GM21367 (cell line): ENCODE measurements around the gene SF3B3.
"Not testable (repeated sequence)": the region's sequence is repeated elsewhere in the genome, so short reads cannot be mapped to it uniquely, and the experiment has no call there.

ENCODE experiments used
- ATAC-seq: cut with Tn5 transposase; IDR thresholded peaks from one replicate; pipeline ENCODE4 v1.9.1; 2021; ENCODE audit not compliant: unreplicated experiment

The SF3B3 gene

DNA sequence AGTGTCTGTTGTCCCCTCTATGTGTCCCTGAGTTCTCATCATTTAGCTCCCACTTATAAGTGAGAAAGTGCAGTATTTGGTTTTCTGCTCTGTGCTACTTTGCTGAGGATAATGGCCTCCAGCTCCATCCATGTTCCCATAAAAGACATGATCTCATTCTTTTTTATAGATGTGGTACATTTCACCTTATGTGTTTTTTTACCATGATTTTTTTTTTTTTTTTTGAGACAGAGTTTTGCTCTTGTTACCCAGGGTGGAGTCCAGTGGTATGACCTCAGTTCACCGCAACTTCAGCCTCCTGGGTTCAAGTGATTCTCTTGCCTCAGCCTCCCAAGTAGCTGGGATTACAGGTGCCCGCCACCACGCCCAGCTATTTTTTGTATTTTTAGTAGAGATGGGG is 65.8 kb downstream of the SF3B3 start:
- not testable (repeated sequence) for ATAC-seq

DNA sequence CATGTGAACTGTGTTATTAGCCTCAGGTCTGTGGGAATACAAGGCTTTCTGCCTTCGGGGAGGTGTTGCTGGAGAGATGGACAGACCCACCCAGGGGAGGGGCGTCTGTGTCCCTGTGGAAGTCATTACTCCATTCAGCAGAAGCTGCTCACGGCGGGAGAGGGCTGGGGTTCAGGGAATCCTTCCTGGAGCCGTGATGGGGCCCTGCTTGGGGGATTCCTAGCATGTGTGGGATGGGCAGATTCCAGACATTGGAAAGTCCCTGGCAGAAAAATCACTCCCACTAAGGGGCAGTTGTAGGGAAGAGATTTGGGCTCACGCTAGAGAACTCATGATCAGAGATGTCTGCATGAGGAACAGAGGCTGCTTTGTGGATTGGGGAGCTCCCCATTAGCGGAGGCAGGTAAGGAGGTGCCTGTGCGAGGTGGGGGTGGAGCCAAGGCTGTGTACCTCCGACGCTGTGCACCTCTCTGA is 66.4 kb downstream of the SF3B3 start:
- ATAC-seq = no peak

DNA sequence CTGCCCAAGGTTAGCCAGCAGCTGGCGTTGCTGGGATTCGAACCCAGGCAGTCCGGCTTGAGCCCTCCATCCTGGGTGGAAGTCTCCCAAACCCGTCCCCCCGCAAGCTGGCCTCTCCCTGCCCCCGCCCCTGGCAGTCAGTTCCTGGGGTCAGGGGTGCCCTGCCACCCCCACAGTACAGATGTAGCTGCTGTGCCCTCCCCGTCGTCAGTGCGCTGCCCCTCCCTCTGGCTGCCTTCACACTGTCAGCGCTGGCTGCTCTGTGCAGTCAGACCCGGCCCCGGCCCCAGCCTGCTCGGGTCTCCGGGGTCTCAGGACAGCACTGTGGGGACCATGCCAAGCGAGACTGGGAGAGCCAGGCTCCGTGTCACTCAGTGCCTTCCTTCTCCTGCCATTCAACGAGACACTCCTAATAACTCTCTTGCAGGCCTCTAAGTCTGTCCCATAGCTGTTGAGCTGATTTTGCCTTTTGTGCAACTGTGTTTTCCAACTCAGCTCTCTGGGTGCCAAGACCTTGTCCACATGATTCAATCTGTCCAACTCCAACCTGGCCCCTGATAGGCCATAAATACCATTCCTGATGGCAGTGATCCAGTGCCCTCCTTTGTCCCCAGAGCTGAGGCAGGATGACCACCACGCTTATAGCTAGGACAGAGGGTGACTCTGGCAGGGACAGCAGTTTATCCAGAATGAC is 67.3 kb downstream of the SF3B3 start:
- no peak for ATAC-seq

DNA sequence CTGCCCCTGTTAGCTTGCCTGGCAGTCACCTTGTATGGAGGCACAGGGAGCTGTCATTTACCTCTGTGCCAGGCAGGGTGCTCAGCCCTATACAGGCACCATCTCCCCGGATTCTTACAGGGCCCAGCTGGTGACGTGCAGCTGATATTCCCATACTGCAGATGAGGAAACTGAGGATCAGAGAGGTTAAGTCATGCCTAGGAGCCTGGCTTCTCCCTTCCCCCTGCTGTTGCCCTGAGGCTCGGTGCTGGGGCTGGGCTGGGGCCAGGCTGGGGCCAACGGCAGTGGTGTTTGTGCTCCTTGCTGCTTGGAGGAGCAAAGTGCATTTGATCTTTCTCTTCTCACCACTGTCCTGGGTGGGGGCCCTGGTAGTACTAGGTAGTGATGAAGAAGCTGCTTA is 68.0 kb downstream of the SF3B3 start:
- no peak for ATAC-seq

DNA sequence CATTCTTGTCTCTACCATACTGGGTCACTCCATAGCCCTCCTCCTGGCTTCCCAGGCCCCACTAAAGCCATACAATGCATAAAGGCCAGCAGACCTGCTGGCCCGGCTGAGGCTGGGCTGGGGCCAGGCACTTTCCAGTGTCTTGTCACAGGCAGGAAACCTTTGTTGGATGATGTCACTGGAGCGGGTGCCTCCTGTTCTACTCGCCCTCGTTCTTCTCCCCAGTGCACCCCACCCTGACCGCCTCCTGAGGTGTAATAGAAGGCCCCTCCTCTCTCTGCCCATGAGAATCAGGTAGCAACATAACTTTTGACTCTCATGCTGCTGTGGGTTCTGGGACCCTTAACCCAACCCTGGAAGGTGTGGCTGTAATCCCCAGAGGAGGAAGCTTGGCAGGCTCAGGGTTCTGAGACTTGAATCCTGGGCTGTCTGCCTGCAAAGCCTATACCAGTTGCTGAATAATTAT is 68.5 kb downstream of the SF3B3 start:
- ATAC-seq = no peak

DNA sequence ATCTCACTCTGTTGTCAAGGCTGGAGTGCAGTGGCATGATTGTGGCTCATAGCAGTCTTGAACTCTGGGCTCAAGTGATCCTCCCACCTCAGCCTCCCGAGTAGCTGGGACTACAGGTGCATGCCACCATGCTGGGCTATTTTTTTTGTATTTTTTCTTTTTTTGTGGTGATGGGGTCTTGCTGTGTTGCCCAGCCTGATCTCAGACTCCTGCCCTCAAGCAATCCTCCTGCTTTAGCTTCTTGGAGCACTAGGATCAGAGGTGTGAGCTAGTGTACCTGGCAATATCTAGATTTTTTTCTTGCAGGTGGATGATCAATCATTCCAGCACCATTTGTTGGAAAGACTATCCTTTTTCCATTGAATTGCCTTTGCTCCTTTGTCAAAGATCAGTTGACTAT is 69.9 kb downstream of the SF3B3 start:
- no peak for ATAC-seq

DNA sequence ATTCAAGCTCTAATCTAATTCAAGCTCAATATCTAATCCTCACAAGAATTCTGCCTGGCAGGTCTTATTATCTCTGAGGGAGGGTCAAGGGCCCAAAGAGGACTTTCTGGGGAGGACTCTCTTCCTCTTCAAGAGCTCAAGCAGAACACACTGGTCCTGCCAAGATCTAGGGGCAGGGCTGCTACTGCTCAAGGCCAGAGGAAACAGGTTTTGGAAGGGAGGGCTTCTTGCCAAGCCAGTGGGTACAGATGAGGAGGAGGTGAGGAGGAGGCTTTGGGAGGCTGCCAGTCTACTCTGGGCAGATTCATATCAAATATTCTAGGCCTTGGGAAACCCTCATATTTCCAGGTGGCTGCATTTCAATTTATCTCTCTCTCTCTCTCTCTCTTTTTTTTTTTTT is 71.0 kb downstream of the SF3B3 start:
- ATAC-seq = no peak

DNA sequence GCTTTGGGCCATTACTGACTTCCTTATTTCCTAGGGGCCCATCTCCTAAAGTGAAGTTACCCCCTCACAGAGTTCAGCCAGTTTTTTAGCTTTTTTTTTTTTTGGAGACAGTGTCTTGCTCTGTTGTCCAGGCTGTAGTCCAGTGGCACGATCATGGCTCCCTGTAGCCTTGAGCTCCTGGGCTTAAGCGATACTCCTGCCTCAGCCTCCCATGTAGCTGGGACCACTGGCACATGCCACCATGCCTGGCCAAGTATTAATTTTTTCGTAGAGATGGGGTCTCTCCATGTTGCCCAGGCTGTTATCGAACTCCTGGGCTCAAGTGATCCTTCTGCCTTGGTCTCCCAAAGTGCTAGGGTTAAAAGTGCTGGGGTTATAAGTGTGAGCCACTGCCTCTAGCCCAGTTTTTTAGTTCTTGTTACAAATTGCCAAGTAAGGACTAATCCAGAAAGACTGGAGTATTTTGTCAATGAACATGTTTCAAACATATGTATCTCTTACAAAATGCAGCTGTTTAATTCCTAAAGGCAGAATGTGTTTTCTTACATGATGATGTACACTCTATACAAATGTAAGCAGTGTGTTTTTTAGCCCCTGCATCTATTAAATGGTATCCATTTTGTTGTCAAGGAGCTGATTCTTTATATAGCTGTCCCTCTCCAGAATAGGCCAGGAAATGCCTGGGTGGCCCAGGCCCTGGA is 73.7 kb downstream of the SF3B3 start:
- no peak for ATAC-seq

DNA sequence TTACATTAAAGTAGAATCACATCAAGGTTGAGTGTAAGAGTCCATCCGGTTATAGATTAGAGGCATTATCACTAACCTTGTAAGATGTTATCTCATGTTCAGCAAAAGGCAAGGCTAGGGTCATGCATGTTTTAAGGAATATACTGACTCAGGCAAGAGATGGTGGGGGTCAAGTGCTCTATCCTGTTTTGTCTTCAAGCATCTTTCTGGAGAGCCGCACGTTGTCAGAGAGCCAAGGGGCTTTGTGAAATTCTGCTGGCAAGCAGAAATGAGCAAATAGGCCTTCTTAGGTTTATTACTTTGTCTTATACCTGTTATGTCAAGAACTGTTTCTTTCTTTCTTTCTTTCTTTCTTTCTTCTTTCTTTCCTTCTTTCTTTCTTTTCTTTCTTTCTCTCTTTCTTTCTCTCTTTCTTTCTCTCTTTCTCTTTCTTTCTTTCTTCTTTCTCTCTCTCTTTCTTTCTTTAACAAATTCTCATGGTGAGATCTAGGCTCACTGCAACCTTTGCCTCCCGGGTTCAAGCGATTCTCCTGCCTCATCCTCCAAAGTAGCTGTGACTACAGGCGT is 75.4 kb downstream of the SF3B3 start:
- ATAC-seq = no peak

DNA sequence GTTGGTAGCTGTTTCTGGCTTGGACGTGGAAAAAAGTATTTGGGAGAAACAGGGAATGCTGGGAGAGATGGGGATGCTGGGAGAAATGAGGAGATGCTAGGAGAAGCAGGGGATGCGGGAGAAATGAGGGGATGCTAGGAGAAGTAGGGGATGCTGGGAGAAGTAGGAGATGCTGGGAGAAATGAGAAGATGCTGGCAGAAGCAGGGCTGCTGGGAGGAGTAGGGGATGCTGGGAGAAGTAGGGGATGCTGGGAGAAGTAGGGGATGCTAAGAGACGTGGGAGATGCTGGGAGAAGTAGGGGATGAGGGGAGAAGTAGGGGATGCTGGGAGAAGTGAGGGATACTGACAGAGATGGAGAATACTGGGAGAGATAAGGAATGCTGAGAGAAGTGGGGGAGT is 77.1 kb downstream of the SF3B3 start:
- no peak for ATAC-seq

DNA sequence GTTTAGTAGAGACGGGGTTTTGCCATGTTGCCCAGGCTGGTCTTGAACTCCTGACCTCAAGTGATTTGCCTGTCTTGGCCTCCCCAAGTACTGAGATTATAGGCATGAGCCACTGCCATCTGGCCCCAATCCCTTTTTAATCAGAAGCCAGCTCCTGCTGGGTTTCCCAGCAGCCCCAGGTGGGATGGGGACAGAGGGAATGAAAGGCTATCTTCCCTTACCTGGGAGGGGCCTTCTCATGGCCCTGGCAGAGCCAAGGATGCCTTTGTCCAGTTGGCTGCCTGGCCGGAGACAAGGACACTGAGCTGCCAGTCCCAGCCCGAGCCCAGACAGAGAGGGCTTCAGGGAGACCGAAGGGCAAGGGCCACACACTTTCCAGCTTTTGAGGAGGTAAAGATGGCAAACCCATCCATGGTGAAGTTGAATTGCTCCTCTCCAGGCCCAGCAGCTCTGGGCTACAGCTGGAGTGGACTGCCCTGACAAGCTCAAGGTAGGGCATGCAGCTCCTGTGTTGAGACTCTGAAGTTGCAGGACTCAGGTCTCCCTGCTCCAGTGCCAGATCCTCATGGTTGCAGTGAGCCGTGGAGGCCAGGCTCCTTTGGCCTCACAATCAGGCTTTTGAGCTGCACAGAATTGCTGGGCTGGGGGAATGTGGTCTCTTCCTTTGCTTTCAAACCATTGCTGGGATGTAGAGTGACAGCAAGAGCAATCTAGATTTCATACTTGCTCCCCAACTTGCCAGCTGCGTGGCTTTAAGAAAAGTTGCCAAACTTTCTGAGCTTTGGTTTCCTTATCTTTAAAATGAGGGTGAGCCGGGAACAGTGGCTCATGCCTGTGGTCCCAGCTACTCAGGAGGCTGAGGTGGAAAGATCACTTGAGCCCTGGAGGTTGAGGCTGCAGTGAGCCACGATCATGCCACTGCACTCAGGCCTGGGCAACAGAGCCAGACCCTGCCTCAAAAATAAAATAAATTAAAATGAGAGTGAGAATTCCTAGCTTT is 78.3 kb downstream of the SF3B3 start:
- ATAC-seq = no peak

DNA sequence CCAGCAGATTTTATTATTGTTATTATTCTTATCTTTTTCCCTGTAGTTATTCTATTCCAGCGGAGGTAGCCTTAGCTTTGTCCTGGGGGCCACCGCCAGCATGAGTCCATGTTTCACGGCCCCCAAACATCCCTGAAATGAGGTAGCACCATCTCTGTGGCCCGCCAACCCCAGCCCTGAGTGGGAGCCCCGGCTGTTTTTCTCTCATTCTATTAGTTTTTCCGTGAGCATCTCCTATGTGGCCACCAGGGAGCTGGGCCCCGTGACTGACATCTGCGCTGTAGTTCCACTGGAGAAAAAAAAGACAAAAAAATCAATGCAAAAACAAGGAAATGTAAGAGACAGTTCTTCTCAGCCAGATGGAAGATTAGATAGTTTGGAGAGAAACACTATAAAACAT is 79.2 kb downstream of the SF3B3 start:
- no peak for ATAC-seq

DNA sequence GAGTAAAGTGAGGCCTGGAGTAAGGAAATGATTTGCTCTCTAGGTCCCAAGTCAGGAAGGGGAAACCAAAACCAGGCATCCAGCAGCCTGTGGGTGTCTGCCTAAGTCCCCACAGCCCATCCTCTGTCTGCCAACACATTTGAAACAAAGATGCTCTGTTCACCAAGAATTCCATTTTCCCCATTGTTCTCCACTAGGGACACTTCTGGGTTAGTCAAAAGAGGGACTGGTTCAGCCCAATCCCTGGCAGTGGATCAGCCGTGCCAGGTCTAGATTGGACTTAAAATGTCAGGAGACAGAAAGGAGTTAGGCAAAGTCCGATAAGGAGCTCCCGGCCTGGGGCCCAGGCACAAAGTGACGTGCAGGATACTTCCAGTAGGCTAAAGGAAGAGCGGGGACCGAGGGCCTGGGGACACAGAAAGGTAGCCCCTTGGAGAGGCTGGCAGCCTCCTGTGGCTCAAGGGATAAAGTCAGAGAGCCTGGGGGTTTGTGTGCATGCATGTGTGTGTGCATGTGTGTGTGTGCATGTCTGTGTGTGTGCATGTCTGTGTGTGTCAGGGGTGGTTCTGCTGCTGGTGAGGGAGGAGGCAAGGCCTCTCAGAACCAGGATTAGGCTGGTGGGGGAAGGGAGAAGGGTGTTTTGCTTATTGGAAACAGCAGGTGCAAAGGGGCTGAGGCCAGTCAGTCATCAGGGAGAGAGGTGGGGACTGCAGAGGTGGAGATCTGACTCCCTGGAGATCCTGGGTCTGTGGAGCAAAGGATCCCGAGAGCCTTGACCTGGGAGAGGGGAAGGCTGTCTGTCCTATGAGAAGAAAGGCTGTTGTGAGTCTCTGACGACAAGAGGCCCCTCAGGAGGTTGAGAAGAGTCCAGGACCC is 81.0 kb downstream of the SF3B3 start:
- ATAC-seq = no peak

DNA sequence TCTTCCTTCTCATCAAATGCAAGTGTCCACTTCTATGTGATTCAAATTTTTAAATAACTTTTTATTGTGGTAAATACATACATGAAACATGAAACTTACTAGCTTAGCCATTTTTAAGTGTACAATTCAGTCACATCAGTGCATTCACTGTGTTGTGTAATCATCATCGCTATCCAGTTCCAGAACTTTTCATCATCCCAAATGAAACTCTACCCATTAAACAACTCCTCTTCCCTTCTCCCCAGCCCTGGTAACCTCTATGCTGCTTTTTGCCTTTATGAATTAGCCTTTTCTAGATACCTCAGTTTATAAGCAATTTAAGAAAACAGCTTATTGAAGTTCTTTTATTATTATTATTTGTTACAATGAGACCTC is 81.7 kb downstream of the SF3B3 start:
- no peak for ATAC-seq

DNA sequence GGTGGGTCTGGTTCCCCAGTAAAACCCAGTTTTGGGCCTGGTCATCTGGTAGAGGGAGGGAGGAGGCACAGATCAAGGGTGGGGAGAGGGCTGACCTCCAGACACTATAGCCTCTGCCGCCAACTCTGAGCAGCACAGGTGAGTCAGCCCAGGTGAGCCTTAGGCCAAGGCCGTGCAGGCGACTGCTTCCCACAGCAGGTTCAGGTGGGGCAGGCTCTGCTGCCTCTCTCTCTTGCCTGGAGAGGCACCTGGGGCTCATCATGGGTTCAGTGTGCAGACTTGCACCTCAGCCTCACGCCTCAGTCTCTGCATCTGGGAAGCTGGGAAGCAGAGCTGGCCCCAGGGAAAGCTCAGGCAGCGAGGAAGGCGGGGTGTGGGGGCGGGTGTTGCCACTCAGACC is 84.9 kb downstream of the SF3B3 start:
- ATAC-seq = no peak

DNA sequence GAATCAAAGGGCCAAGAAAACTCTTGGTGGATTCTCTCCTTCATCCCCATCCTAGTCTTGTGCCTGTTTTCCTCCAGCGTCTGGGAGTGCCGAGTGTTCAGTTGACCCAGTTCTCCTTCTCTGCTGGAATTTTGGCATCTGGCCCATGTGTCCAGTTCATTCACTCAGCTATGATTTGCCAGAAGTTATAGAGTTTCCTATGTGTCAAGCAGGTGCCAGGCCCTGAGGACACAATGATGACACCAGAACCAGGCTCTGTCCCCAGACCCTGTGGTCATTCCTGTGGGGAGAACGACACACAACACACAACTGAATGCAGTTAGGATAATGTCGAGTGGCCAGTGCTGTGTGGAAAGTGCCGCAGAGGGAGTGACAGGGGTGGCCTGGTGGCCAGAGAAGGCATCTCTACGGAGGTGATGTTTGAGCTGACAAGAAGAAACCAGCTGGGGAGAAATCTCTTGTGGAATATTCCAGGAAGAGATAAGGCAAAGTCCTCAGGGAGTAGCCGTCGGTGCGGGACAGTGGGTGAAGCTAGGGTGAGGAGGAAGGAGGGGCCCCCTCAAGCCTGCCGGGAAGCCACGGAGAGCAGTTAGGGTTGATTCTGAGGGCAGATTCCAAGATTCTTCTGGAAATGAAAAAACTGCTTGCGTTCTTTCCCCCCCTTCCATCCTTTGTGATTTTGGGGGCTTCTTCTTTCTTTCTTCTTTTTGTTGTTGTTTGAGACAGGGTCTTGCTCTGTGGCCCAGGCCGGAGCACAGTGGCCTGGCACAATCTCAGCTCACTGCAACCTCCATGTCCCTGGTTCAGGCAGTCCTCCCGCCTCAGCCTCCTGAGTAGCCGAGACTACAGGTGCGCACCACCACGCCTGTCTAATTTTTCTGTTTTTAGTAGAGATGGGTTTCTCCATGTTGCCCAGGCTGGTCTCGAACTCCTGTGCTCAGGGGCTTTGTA is 86.9 kb downstream of the SF3B3 start:
- no peak for ATAC-seq

DNA sequence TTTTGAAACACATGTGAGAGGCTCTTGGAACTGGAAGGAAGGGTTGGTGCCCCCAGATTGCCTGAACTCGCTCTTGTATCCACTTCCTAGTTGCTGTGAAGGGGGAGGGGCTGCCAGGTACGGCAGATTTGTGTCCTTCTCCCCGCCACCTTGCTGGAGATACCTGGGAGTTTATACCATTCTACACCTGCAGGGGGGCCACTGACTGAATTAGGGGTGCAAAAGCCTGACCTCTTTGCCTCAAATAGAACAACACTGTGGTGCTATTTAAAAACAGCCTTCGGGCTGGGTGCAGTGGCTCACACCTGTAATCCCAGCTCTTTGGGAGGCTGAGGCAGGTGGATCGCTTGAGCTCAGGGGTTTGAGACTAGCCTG is 87.6 kb downstream of the SF3B3 start:
- no peak for ATAC-seq

DNA sequence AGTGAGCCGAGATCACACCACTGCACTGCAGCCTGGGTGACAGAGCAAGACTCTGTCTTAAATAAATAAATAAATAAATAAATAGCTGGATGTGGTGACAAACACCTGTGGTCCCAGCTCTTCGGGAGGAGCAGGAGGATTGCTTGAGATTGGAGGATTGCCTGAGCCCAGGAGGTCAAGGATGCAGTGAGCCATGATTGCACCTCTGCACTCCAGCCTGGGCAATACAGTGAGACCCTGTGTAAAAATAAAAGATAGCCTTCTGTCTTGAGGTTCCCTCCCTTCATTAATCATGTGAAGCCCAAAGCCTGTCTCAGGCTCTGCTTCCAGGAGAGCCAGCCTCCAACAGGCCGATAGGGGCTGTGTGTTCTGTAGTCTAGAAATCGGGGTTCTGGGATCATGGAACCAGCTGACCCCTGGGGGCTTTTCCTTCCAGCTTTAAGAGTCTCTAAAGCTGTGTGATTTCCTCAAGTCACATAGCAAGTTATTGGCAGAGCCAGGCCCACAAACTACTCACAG is 88.2 kb downstream of the SF3B3 start:
- no peak for ATAC-seq

DNA sequence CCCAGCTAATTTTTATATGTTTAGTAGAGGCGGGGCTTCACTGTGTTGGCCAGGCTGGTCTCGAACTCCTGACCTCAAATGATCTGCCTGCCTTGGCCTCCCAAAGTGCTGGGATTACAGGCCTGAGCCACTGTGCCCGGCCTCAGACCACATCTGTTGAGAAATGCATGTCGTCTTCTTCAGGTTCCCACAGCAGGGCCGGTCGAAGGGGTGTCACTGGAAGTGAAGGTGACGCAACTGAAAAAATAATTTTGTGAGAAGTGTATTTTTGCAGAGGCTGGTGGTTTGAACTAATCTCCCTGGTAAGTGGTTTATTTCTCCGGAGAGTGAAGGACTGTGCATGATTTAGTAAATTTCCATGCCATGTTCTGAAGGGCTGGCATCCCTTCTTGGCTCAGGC is 89.3 kb downstream of the SF3B3 start:
- no peak for ATAC-seq
